ENCODE measurements around the gene VPS37C. TPM values are rescaled to one million over a fixed set of nuclear protein-coding genes. Genes with fewer than 3 reads are reported as not detected.
A peak's percentile ranks its signal among the peaks of the same experiment; 100 is the strongest.
"Not testable (repeated sequence)": the region's sequence is repeated elsewhere in the genome, so short reads cannot be mapped to it uniquely, and the experiment has no call there.

The VPS37C gene
- 27.8 and 42.1 TPM in 2 replicates for total RNA-seq (ENCODE audit: low replicate concordance)
- long read RNA-seq, partial matches to known transcripts: 0 of 1 reads
- long read RNA-seq, other reads (novel, unspliced or antisense): 1 of 1 reads

GRCh38 chr11:61161190-61162091 is at the start of gene VPS37C:
Gene VPS37C (minus strand): TSS chr11:61161426. CDS start chr11:61138829, 22,597 bp downstream.
- H3K4me1 Mint-ChIP-seq (ENCODE audit: unreplicated experiment): peaks cover 29% of the 10 kb centered on the region
- peak within 1 kb of the TSS; percentile 95 for H3K4me3 Mint-ChIP-seq
- peak; percentile 96 for DNase-seq (ENCODE audit: extremely low spot score, unreplicated experiment)
- peaks cover 5% of the 10 kb centered on the region for H3K36me3 Mint-ChIP-seq
- H3K9me3 Mint-ChIP-seq: no peaks in the 10 kb centered on the region
- H3K27ac Mint-ChIP-seq: peak within 1 kb of the TSS; percentile 96
- TF ChIP-seq CTCF (conservative IDR thresholded peaks at IDR 0.05): peak; percentile 46
- no peaks in the 10 kb centered on the region for H3K27me3 Mint-ChIP-seq

- not testable (repeated sequence) for H3K9me3 Mint-ChIP-seq; H3K27me3 Mint-ChIP-seq; H3K27ac Mint-ChIP-seq; H3K4me1 Mint-ChIP-seq (ENCODE audit: unreplicated experiment); H3K36me3 Mint-ChIP-seq; DNase-seq (ENCODE audit: extremely low spot score, unreplicated experiment); H3K4me3 Mint-ChIP-seq
These were observed 49.4 kb upstream of the VPS37C start for GRCh38 chr11:61210629-61211028.

GRCh38 chr11:61207636-61208310 is 46.5 kb upstream of the VPS37C start:
- H3K36me3 Mint-ChIP-seq; DNase-seq (ENCODE audit: extremely low spot score, unreplicated experiment); H3K9me3 Mint-ChIP-seq; H3K27ac Mint-ChIP-seq; H3K4me3 Mint-ChIP-seq; H3K27me3 Mint-ChIP-seq; H3K4me1 Mint-ChIP-seq (ENCODE audit: unreplicated experiment): not testable (repeated sequence)

GRCh38 chr11:61204502-61205059 is 43.4 kb upstream of the VPS37C start:
- H3K4me3 Mint-ChIP-seq; DNase-seq (ENCODE audit: extremely low spot score, unreplicated experiment); H3K9me3 Mint-ChIP-seq; H3K27ac Mint-ChIP-seq; H3K4me1 Mint-ChIP-seq (ENCODE audit: unreplicated experiment); H3K36me3 Mint-ChIP-seq: not testable (repeated sequence)
- H3K27me3 Mint-ChIP-seq: peaks cover 16% of the 10 kb centered on the region

GRCh38 chr11:61203873-61204272 is 42.6 kb upstream of the VPS37C start:
- peaks cover 16% of the 10 kb centered on the region for H3K27me3 Mint-ChIP-seq
- not testable (repeated sequence) for DNase-seq (ENCODE audit: extremely low spot score, unreplicated experiment); H3K9me3 Mint-ChIP-seq; H3K4me1 Mint-ChIP-seq (ENCODE audit: unreplicated experiment); H3K36me3 Mint-ChIP-seq; H3K4me3 Mint-ChIP-seq; H3K27ac Mint-ChIP-seq

GRCh38 chr11:61202950-61203746 is 41.9 kb upstream of the VPS37C start, which contains the start of gene PGA3:
Gene PGA3 (plus strand): TSS chr11:61203515. CDS start chr11:61203565, 50 bp downstream.
- H3K4me3 Mint-ChIP-seq, H3K27ac Mint-ChIP-seq: not testable (repeated sequence)
- peaks cover 16% of the 10 kb centered on the region for H3K27me3 Mint-ChIP-seq

GRCh38 chr11:61201476-61201875 is 40.2 kb upstream of the VPS37C start:
- H3K27me3 Mint-ChIP-seq: peaks cover 16% of the 10 kb centered on the region
- DNase-seq (ENCODE audit: extremely low spot score, unreplicated experiment): no peak
- H3K9me3 Mint-ChIP-seq: no peaks in the 10 kb centered on the region
- no peak overlapping the region for H3K27ac Mint-ChIP-seq
- no peaks in the 10 kb centered on the region for H3K4me1 Mint-ChIP-seq (ENCODE audit: unreplicated experiment)
- TF ChIP-seq CTCF (conservative IDR thresholded peaks at IDR 0.05): no peak
- no peaks in the 10 kb centered on the region for H3K36me3 Mint-ChIP-seq
- no peak overlapping the region for H3K4me3 Mint-ChIP-seq

More at GRCh38 chr11:61202950-61203746, 41.9 kb upstream of the VPS37C start, which contains the start of gene PGA3:
- H3K9me3 Mint-ChIP-seq; DNase-seq (ENCODE audit: extremely low spot score, unreplicated experiment); H3K4me1 Mint-ChIP-seq (ENCODE audit: unreplicated experiment); H3K36me3 Mint-ChIP-seq: not testable (repeated sequence)

Measured in type B pancreatic cell (in vitro differentiated cells).